ENCODE data around the gene SULT4A1. TPM values are rescaled to one million over a fixed set of nuclear protein-coding genes. Genes with fewer than 3 reads are reported as not detected.

SULT4A1 gene
- total RNA-seq, 5 donors from 2014 or later (not counting 1 experiment from before 2014, with no cell fraction given): not detected

DNA sequence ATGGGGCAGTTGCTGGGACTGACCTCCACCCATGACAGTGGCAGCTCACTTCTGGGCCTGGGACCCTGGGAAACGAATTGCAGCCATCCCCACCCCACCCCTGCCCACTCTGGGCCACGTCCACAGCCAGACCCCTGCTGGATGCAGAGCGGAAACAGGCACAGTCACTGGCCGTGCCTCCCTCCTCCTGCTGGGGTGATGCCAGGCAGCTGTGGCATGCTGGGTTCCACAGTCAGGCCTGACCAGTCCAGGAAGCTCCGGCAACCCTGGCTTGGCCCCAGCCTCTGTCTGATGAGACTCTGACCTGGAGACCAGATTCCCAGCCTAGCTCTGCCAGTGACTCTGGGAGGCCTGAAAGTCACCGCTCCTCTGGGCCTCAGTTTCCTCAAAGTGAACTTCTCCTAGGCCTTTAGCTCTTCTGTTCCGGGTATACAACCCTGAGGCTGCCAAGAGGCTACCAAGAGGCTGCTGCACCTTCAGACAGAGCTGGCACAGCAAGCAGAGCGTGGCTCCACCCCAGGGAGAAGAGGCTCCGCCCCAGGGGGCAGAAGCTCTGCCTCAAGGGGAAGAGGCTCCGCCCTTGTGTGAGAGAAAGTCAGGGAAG lies 8.9 kb downstream of the SULT4A1 start:
- 59% methylated on average over 7 of the region's 10 CpGs for WGBS (ENCODE audit: insufficient coverage)
- POLR2A ChIA-PET: no interaction called here

DNA sequence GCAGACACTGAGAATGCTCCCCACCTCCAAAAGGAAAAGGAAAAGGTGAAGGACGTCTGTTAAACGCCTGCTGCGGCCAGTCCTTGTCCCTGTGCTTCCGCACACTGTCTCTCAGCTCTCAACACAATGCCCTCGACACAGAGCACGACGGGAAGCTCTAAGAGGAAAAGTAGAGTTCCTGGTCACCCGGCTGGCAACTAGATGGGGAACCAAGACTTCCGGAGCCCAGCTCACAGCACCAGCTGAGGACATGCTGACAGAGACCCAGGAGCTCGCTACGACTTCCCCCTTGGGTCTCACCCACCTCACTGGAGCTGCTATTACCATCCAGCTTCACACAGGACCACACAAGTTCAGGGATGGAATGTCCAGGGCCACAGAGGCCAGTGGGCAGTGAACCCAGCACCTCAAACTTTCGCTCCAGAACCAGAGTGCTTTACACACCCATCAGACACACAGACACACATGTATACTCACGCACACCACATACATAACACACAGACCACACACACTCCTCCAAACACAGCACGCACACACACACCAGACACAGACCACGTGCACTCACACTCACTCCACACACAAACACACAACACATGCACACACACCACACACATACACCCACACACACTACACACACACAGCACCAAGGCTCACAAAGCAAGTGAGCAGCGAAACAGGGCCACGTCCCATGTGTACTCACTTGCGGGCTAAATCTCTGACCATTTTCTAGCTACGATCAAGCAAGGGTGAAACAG lies 9.6 kb downstream of the SULT4A1 start:
- H3K36me3 ChIP-seq (ENCODE audit: control insufficient read depth in 2 of 2, extremely low read depth in 1 of 2, insufficient read depth in 1 of 2, low read length in 1 of 2): no peaks in the 10 kb centered on the region
- H3K9me3 ChIP-seq: no peaks in the 10 kb centered on the region
- ChIA-PET POLR2A (no interaction called here), CTCF (no interaction called here)
- H3K4me3 ChIP-seq (ENCODE audit: control insufficient read depth in 1 of 2, extremely low read depth in 1 of 2, low read length in 1 of 2): no peak overlapping the region
- Mint-ChIP-seq H3K27me3 (peaks cover 23 to 58% of the 10 kb centered on the region in 2 donors), H3K4me1 (no peaks in the 10 kb centered on the region), H3K27ac (no peak overlapping the region), H3K9me3 (peaks cover 3 to 12% (median 3%) of the 10 kb centered on the region in 3 donors), H3K4me3 (no peak overlapping the region), H3K36me3 (no peaks in the 10 kb centered on the region)
- ATAC-seq (replicated peaks in 1 of 4) (no peak), DNase-seq (peak in 1 of 35 experiments; percentile 1)
- H3K27me3 ChIP-seq (replicated peaks in 1 of 2; ENCODE audit: control insufficient read depth in 2 of 2, extremely low read depth in 1 of 2, insufficient read depth in 2 of 2, low read length in 1 of 2): peaks cover 0 to 62% of the 10 kb centered on the region in 2 experiments
- no peak overlapping the region for H3K27ac ChIP-seq (ENCODE audit: low read length)
- no peaks in the 10 kb centered on the region for H3K4me1 ChIP-seq (ENCODE audit: control insufficient read depth in 1 of 2, extremely low read depth in 1 of 2, insufficient read depth in 2 of 2, low read length in 2 of 2)
- WGBS (ENCODE audit: insufficient coverage): 61% methylated on average over 16 of the region's 19 CpGs

More for the DNA sequence above, 8.9 kb downstream of the SULT4A1 start:
- Mint-ChIP-seq H3K27me3 (peaks cover 24 to 62% of the 10 kb centered on the region in 2 donors), H3K36me3 (no peaks in the 10 kb centered on the region), H3K4me1 (no peaks in the 10 kb centered on the region), H3K9me3 (peaks cover 3 to 12% (median 3%) of the 10 kb centered on the region in 3 donors), H3K27ac (no peak overlapping the region), H3K4me3 (no peak overlapping the region)
- no peaks in the 10 kb centered on the region for H3K36me3 ChIP-seq (ENCODE audit: control insufficient read depth in 2 of 2, extremely low read depth in 1 of 2, insufficient read depth in 1 of 2, low read length in 1 of 2)
- CTCF ChIA-PET: no interaction called here
- peaks cover 0 to 58% of the 10 kb centered on the region in 2 experiments for H3K27me3 ChIP-seq (replicated peaks in 1 of 2; ENCODE audit: control insufficient read depth in 2 of 2, extremely low read depth in 1 of 2, insufficient read depth in 2 of 2, low read length in 1 of 2)
- H3K9me3 ChIP-seq: no peaks in the 10 kb centered on the region
- H3K4me3 ChIP-seq (ENCODE audit: control insufficient read depth in 1 of 2, extremely low read depth in 1 of 2, low read length in 1 of 2): no peak overlapping the region
- no peak overlapping the region for H3K27ac ChIP-seq (ENCODE audit: low read length)
- no peaks in the 10 kb centered on the region for H3K4me1 ChIP-seq (ENCODE audit: control insufficient read depth in 1 of 2, extremely low read depth in 1 of 2, insufficient read depth in 2 of 2, low read length in 2 of 2)
- ATAC-seq (replicated peaks in 1 of 4) (no peak), DNase-seq (peak in 1 of 35 experiments; percentile 0)

DNA sequence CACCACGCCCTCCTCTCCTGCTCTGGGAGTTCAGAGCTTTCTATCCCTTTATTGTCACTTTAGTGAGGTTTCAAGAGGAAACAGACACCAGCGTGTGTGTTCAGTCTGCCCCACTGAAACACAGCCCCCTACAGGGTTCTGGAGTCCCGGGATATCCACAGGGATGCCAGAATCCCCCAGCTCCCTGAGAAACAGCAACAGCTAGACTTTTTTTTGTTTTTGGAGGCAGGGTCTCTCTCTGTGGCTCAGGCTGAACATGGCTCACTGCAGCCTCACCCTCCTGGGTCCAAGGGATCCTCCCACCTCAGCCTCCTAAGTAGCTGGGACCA lies 10.4 kb downstream of the SULT4A1 start:
- H3K4me1 Mint-ChIP-seq: no peaks in the 10 kb centered on the region
- CTCF ChIA-PET: no interaction called here
- ATAC-seq (replicated peaks in 1 of 4) (no peak), DNase-seq (no peak)
- H3K9me3 Mint-ChIP-seq: peaks cover 2 to 6% (median 2%) of the 10 kb centered on the region in 3 donors
- 43% methylated on average over 2 of the region's 3 CpGs for WGBS (ENCODE audit: insufficient coverage)
- no peaks in the 10 kb centered on the region for H3K36me3 Mint-ChIP-seq
- Histone ChIP-seq H3K27me3 (replicated peaks in 1 of 2; ENCODE audit: control insufficient read depth in 2 of 2, extremely low read depth in 1 of 2, insufficient read depth in 2 of 2, low read length in 1 of 2) (peaks cover 0 to 68% of the 10 kb centered on the region in 2 experiments), H3K4me1 (ENCODE audit: control insufficient read depth in 1 of 2, extremely low read depth in 1 of 2, insufficient read depth in 2 of 2, low read length in 2 of 2) (no peaks in the 10 kb centered on the region), H3K4me3 (ENCODE audit: control insufficient read depth in 1 of 2, extremely low read depth in 1 of 2, low read length in 1 of 2) (no peak overlapping the region), H3K36me3 (ENCODE audit: control insufficient read depth in 2 of 2, extremely low read depth in 1 of 2, insufficient read depth in 1 of 2, low read length in 1 of 2) (no peaks in the 10 kb centered on the region), H3K27ac (ENCODE audit: low read length) (no peak overlapping the region), H3K9me3 (no peaks in the 10 kb centered on the region)
- POLR2A ChIA-PET: no interaction called here
- no peak overlapping the region for H3K4me3 Mint-ChIP-seq
- peaks cover 17 to 52% of the 10 kb centered on the region in 2 donors for H3K27me3 Mint-ChIP-seq
- H3K27ac Mint-ChIP-seq: no peak overlapping the region

- ChIA-PET POLR2A (no interaction called here), CTCF (no interaction called here)
- no peaks in the 10 kb centered on the region for H3K9me3 ChIP-seq
- peaks cover 0 to 70% of the 10 kb centered on the region in 2 experiments for H3K27me3 ChIP-seq (replicated peaks in 1 of 2; ENCODE audit: control insufficient read depth in 2 of 2, extremely low read depth in 1 of 2, insufficient read depth in 2 of 2, low read length in 1 of 2)
- Mint-ChIP-seq H3K9me3 (peaks cover 0 to 2% (median 0%) of the 10 kb centered on the region in 3 donors), H3K27ac (no peak overlapping the region), H3K36me3 (no peaks in the 10 kb centered on the region), H3K4me1 (no peaks in the 10 kb centered on the region), H3K4me3 (no peak overlapping the region), H3K27me3 (peaks cover 15 to 48% of the 10 kb centered on the region in 2 donors)
- DNase-seq (no peak), ATAC-seq (replicated peaks in 1 of 4) (no peak)
- H3K27ac ChIP-seq (ENCODE audit: low read length): no peak overlapping the region
- H3K4me1 ChIP-seq (ENCODE audit: control insufficient read depth in 1 of 2, extremely low read depth in 1 of 2, insufficient read depth in 2 of 2, low read length in 2 of 2): no peaks in the 10 kb centered on the region
- H3K36me3 ChIP-seq (ENCODE audit: control insufficient read depth in 2 of 2, extremely low read depth in 1 of 2, insufficient read depth in 1 of 2, low read length in 1 of 2): no peaks in the 10 kb centered on the region
- H3K4me3 ChIP-seq (ENCODE audit: control insufficient read depth in 1 of 2, extremely low read depth in 1 of 2, low read length in 1 of 2): no peak overlapping the region
- 68% methylated on average over 9 of the region's 13 CpGs for WGBS (ENCODE audit: insufficient coverage)
These were observed 11.0 kb downstream of the SULT4A1 start for GRCh38 chr22:43851058-43851978.

- Histone ChIP-seq H3K27ac (ENCODE audit: low read length) (no peak overlapping the region), H3K4me1 (ENCODE audit: control insufficient read depth in 1 of 2, extremely low read depth in 1 of 2, insufficient read depth in 2 of 2, low read length in 2 of 2) (no peaks in the 10 kb centered on the region), H3K36me3 (ENCODE audit: control insufficient read depth in 2 of 2, extremely low read depth in 1 of 2, insufficient read depth in 1 of 2, low read length in 1 of 2) (no peaks in the 10 kb centered on the region), H3K4me3 (ENCODE audit: control insufficient read depth in 1 of 2, extremely low read depth in 1 of 2, low read length in 1 of 2) (no peak overlapping the region), H3K9me3 (no peaks in the 10 kb centered on the region), H3K27me3 (replicated peaks in 1 of 2; ENCODE audit: control insufficient read depth in 2 of 2, extremely low read depth in 1 of 2, insufficient read depth in 2 of 2, low read length in 1 of 2) (peaks cover 0 to 63% of the 10 kb centered on the region in 2 experiments)
- H3K27me3 Mint-ChIP-seq: peaks cover 15 to 40% of the 10 kb centered on the region in 2 donors
- H3K4me1 Mint-ChIP-seq: no peaks in the 10 kb centered on the region
- ChIA-PET POLR2A (no interaction called here), CTCF (no interaction called here)
- H3K9me3 Mint-ChIP-seq: no peaks in the 10 kb centered on the region
- 69% methylated on average over 5 of the region's 12 CpGs for WGBS (ENCODE audit: insufficient coverage)
- no peak overlapping the region for H3K4me3 Mint-ChIP-seq
- H3K36me3 Mint-ChIP-seq: no peaks in the 10 kb centered on the region
- DNase-seq: no peak
- H3K27ac Mint-ChIP-seq: no peak overlapping the region
- no peak for ATAC-seq (replicated peaks in 1 of 4)
These were observed 11.8 kb downstream of the SULT4A1 start for GRCh38 chr22:43850529-43850928.

GRCh38 chr22:43849731-43850130 lies 12.6 kb downstream of the SULT4A1 start:
- no peak overlapping the region for H3K4me3 ChIP-seq (ENCODE audit: control insufficient read depth in 1 of 2, extremely low read depth in 1 of 2, low read length in 1 of 2)
- 71% methylated on average over 12 of the region's 13 CpGs for WGBS (ENCODE audit: insufficient coverage)
- Mint-ChIP-seq H3K27me3 (peaks cover 15 to 36% of the 10 kb centered on the region in 2 donors), H3K36me3 (no peaks in the 10 kb centered on the region), H3K9me3 (no peaks in the 10 kb centered on the region), H3K4me1 (no peaks in the 10 kb centered on the region), H3K27ac (no peak overlapping the region), H3K4me3 (no peak overlapping the region)
- H3K27me3 ChIP-seq (replicated peaks in 1 of 2; ENCODE audit: control insufficient read depth in 2 of 2, extremely low read depth in 1 of 2, insufficient read depth in 2 of 2, low read length in 1 of 2): peaks cover 0 to 55% of the 10 kb centered on the region in 2 experiments
- ChIA-PET POLR2A (no interaction called here), CTCF (no interaction called here)
- no peak for ATAC-seq (replicated peaks in 1 of 4)
- no peak overlapping the region for H3K27ac ChIP-seq (ENCODE audit: low read length)
- H3K9me3 ChIP-seq: no peaks in the 10 kb centered on the region
- H3K4me1 ChIP-seq (ENCODE audit: control insufficient read depth in 1 of 2, extremely low read depth in 1 of 2, insufficient read depth in 2 of 2, low read length in 2 of 2): no peaks in the 10 kb centered on the region
- no peak for DNase-seq
- no peaks in the 10 kb centered on the region for H3K36me3 ChIP-seq (ENCODE audit: control insufficient read depth in 2 of 2, extremely low read depth in 1 of 2, insufficient read depth in 1 of 2, low read length in 1 of 2)
